Measurements from ENCODE around the gene MBD3L2.
A peak's percentile ranks its signal among the peaks of the same experiment; 100 is the strongest.
"Not testable (repeated sequence)": the region's sequence is repeated elsewhere in the genome, so short reads cannot be mapped to it uniquely, and the experiment has no call there.

MBD3L2 gene

GRCh38 chr19:7063339-7063738, 14.2 kb downstream of the MBD3L2 start:
- TF ChIP-seq CTCF (IDR thresholded peaks at IDR 0.05; ENCODE audit: extremely low read depth, missing control alignments), result no peak
- no peak for DNase-seq (ENCODE audit: low spot score)

GRCh38 chr19:7063764-7064418, 14.8 kb downstream of the MBD3L2 start:
- DNase-seq (ENCODE audit: low spot score), result no peak
- TF ChIP-seq CTCF (IDR thresholded peaks at IDR 0.05; ENCODE audit: extremely low read depth, missing control alignments), result no peak

GRCh38 chr19:7067122-7067521, 18.0 kb downstream of the MBD3L2 start:
- not testable (repeated sequence) for DNase-seq (ENCODE audit: low spot score)

- no peak for TF ChIP-seq CTCF (IDR thresholded peaks at IDR 0.05; ENCODE audit: extremely low read depth, missing control alignments)
- no peak for DNase-seq (ENCODE audit: low spot score)
These were observed 18.6 kb downstream of the MBD3L2 start for GRCh38 chr19:7067716-7068115.

GRCh38 chr19:7068599-7068998, 19.5 kb downstream of the MBD3L2 start:
- no peak for TF ChIP-seq CTCF (IDR thresholded peaks at IDR 0.05; ENCODE audit: extremely low read depth, missing control alignments)
- no peak for DNase-seq (ENCODE audit: low spot score)

- peak; percentile 97 for DNase-seq (ENCODE audit: low spot score)
- no peak for TF ChIP-seq CTCF (IDR thresholded peaks at IDR 0.05; ENCODE audit: extremely low read depth, missing control alignments)
These were observed 20.2 kb downstream of the MBD3L2 start, which contains the start of gene ZNF557 for GRCh38 chr19:7069042-7069903. Gene ZNF557, plus strand, starts transcription at chr19:7069703. Its CDS starts 5,372 bp downstream, at chr19:7075075.

- DNase-seq (ENCODE audit: low spot score), result no peak
- TF ChIP-seq CTCF (IDR thresholded peaks at IDR 0.05; ENCODE audit: extremely low read depth, missing control alignments), result no peak
These were observed 20.7 kb downstream of the MBD3L2 start for GRCh38 chr19:7069904-7070226.

Measured in GM20000 (cell line).